HFFc6 (cell line): ENCODE measurements around the gene LHX4. TPM values are rescaled to one million over a fixed set of nuclear protein-coding genes. Genes with fewer than 3 reads are reported as not detected.

Experiments used
- DNase-seq: peaks from one replicate; pipeline ENCODE4 v3.0.0-alpha.2; 2018
- H3K27ac Mint-ChIP-seq: 2 replicates; pipeline ENCODE4 v1.8.0; 2020; ENCODE audit warnings: mild to moderate bottlenecking, mixed read lengths
- H3K27me3 Mint-ChIP-seq: 2 replicates; pipeline ENCODE4 v1.8.0; 2021; ENCODE audit warnings: mild to moderate bottlenecking, moderate library complexity, mixed read lengths; ENCODE audit not compliant: insufficient read depth
- H3K36me3 Mint-ChIP-seq: 2 replicates; pipeline ENCODE4 v1.8.0; 2021; ENCODE audit warnings: low read depth, mixed read lengths
- H3K4me1 Mint-ChIP-seq: 2 replicates; pipeline ENCODE4 v1.8.0; 2020; ENCODE audit warnings: low read depth, mixed read lengths
- H3K4me3 Mint-ChIP-seq: 2 replicates; pipeline ENCODE4 v1.8.0; 2020; ENCODE audit warnings: mild to moderate bottlenecking, moderate library complexity, mixed read lengths
- H3K9me3 Mint-ChIP-seq: 2 replicates; pipeline ENCODE4 v1.8.0; 2020; ENCODE audit warnings: mild to moderate bottlenecking, mixed read lengths
- CTCF ChIP-seq: fragments of 200-600 bp; sonication (generic); IDR thresholded peaks from 2 replicates; pipeline ENCODE4 v1.5.0; 2021; ENCODE audit warnings: antibody characterized with exemption, mild to moderate bottlenecking
- total RNA-seq, 6 experiments: library from RNA; stranded (reverse); fragmentation: NEBNext Ultra II Directional; extraction: Animal tissue kit (Norgen Biotek cat#: 25700); gene quantifications; 2 replicates in 1 of 6; 3 replicates in 5 of 6; pipeline ENCODE4 v1.2.3, GENCODE V29; 2021

The LHX4 gene
- total RNA-seq, 6 experiments from 2014 or later = 0.28 to 0.71 (median 0.41) TPM

- DNase-seq = peak; percentile 44
- Mint-ChIP-seq H3K27me3 (peaks cover 2% of the 10 kb centered on the region; the same call in 1 of the 2 replicates), H3K4me3 (no peak overlapping the region)
These were observed 42.0 kb upstream of the LHX4 start for GRCh38 chr1:180188091-180188506.

DNA sequence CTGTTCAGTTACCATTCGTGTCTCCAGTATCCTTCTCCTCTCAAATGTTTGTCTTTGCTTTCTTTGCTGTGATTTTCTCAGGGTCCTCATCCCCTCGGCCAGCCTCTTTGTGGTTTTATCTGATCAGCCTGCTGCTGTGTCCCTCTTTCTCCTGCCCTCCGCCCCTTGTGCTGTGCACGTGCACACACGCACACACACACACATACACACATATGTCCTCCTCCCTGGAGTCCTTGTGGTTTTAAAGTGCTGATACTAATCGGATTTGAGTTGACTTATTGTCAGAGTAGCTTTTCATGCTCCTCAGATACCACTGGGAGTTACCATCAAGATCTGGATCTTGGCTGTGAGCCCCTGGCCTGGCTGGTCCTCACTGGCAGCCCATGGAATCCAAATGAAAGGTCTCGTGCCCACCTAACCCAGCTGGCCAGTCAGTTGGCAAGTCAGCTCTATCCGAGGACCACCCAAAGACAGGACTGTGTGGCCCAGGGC is 41.3 kb upstream of the LHX4 start:
- Mint-ChIP-seq H3K36me3 (peaks cover 29% of the 10 kb centered on the region), H3K27me3 (peaks cover 2% of the 10 kb centered on the region; the same call in 1 of the 2 replicates), H3K27ac (no peak overlapping the region), H3K4me1 (no peaks in the 10 kb centered on the region), H3K4me3 (no peak overlapping the region), H3K9me3 (no peaks in the 10 kb centered on the region)
- TF ChIP-seq CTCF = no peak
- no peak for DNase-seq

More at GRCh38 chr1:180188091-180188506, 42.0 kb upstream of the LHX4 start:
- Mint-ChIP-seq H3K9me3 (no peaks in the 10 kb centered on the region), H3K27ac (no peak overlapping the region), H3K4me1 (no peaks in the 10 kb centered on the region), H3K36me3 (peaks cover 29% of the 10 kb centered on the region)
- peak; percentile 87 for TF ChIP-seq CTCF

DNA sequence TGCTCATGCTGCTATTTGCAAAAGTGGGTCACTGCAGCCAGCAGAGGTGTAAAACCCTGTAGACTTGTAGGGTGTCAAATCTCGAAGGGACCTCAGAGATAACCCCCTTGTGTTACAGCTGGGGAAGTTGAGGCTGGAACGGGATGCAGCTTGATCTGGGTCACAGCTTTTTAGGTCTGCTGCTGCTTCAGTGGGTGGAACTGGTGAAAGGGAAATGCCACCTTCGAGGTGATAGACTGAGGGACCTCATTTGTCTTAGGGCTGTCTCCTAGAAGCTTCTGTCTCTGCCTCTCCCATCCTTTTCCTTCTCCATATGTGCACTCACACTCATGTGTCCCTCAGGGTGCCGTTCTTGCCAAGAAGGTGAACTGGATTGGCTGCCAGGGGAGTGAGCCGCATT is 40.0 kb upstream of the LHX4 start:
- Mint-ChIP-seq H3K27ac (no peak overlapping the region), H3K4me3 (no peak overlapping the region), H3K27me3 (peaks cover 2% of the 10 kb centered on the region; the same call in 1 of the 2 replicates), H3K9me3 (no peaks in the 10 kb centered on the region), H3K36me3 (peaks cover 29% of the 10 kb centered on the region), H3K4me1 (no peaks in the 10 kb centered on the region)
- TF ChIP-seq CTCF = no peak
- DNase-seq = no peak

DNA sequence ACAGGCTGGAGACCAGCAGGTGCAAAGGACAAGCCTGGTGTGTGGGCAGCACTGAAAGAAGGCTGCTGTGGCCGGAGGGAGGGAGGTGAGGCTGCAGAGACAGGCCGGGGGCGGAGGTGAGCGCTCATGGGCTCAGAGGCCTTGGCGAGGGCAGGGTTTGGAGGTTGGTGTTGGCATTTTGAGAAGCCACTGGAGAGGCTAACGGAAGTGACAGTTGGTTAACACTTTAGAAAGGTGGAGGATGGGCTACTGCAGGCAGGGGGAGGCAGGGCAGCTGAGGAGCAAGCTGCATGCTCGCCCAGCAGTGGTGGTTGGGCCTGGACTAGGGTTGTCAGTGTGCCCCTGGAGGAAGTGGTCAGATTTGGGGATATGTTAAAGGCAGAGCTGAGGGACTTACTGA is 37.9 kb upstream of the LHX4 start:
- no peaks in the 10 kb centered on the region for H3K4me1 Mint-ChIP-seq
- peaks cover 25% of the 10 kb centered on the region for H3K36me3 Mint-ChIP-seq
- peaks cover 2% of the 10 kb centered on the region; the same call in 1 of the 2 replicates for H3K27me3 Mint-ChIP-seq
- no peak for TF ChIP-seq CTCF
- no peak overlapping the region for H3K4me3 Mint-ChIP-seq
- no peak for DNase-seq
- no peaks in the 10 kb centered on the region for H3K9me3 Mint-ChIP-seq
- no peak overlapping the region for H3K27ac Mint-ChIP-seq

DNA sequence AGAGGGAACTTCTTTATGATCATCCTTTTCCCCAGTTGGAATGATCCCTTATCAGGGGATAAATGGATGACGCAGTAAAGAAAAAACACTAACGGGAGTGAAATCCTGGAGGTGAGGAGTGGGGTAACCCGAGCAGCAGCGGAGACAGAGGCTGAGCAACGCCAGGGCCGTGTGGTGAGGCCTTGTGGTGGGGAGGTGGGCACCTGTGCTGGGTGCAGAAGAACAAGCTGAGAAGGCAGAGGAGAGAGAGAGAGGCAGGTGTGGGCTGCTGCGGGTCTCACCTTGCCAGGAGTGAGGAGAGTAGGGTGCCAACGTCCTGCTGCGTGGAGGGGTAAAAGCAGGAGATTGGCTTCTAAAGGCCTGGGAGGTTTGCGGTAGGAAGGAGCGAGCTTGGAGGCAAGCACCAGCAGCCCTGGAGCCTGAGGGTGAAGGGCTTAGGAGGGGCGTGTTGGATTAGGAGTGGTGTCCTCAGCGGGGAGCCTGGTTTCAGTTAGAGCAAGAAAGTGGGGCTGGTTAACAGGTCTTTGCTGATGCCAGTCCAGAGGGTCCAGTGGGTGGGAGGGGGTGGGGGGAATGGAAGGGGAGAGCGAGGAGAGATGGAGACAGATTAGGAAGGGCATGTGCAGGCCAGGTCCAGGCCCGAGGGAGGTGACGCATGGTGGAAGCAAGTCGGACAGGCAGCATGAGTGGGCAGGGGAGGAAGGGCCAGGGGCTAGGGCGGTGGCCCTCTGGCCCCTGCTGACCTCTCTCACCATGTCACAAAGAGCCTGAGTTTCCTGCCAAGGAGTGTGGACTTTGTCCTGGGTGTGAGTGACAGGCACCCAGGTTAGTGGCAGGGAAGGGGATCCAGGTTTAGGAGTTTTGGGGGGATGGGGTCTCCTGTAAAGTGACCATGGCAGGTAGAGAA is 36.7 kb upstream of the LHX4 start:
- Mint-ChIP-seq H3K4me3 (no peak overlapping the region), H3K4me1 (no peaks in the 10 kb centered on the region), H3K9me3 (no peaks in the 10 kb centered on the region), H3K27me3 (peaks cover 2% of the 10 kb centered on the region; the same call in 1 of the 2 replicates), H3K27ac (no peak overlapping the region), H3K36me3 (peaks cover 19% of the 10 kb centered on the region)
- no peak for DNase-seq
- TF ChIP-seq CTCF = no peak
